Mononuclear cell (primary cell): ENCODE results near the gene CTDP1. TPM values are rescaled to one million over a fixed set of nuclear protein-coding genes. Genes with fewer than 3 reads are reported as not detected.

ENCODE experiments used
- H3K27me3 ChIP-seq: 2 replicates; pipeline ENCODE4 v1.6.0; 2011; ENCODE audit warnings: low read length, control low read depth; ENCODE audit not compliant: insufficient read depth
- H3K4me1 ChIP-seq: 2 replicates; pipeline ENCODE4 v1.5.1; 2011; ENCODE audit warnings: mild to moderate bottlenecking, low read length, control low read depth; ENCODE audit not compliant: insufficient read depth
- H3K4me3 ChIP-seq: 2 replicates; pipeline ENCODE4 v1.5.1; 2011; ENCODE audit warnings: mild to moderate bottlenecking, low read length, moderate library complexity
- H3K9me3 ChIP-seq: 2 replicates; pipeline ENCODE4 v1.5.1; 2011; ENCODE audit warnings: low read depth, mild to moderate bottlenecking, control low read depth, low read length
- total RNA-seq: library from RNA; depleted of rRNA; stranded (reverse); fragments of >200 nt; gene quantifications from one replicate; pipeline ENCODE4 v1.2.3, GENCODE V29; 2012

CTDP1 gene
- total RNA-seq, 1 donor, result 34.8 TPM

DNA sequence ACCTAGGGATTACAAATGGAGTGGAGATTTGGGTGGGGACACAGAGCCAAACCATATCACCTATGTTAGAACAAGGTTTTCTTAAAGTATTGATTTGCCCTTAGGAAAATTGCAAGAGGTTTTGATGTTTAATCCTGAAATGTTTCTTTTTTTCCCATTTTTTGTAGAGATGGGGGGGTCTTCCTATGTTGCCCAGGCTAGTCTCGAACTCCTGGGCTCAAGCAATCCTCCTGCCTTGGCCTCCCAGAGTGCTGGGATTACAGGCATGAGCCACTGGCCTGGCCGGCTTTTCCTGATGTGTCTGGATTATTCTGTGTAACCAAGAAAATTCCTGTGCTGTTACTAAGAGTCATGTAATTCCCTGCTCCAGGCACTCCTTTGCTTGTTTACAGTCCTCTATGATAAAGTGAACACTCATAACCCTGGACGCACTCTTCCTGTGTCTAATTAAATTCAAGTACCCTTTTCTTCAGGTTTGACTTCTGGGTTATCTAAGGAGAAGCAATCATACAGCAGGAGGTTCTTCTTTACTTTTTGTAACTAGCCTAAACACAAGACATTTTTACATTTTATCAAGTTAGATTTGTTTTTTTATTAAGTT, 15.0 kb upstream of the CTDP1 start:
- Histone ChIP-seq H3K27me3 (no peaks in the 10 kb centered on the region), H3K4me3 (no peak overlapping the region), H3K4me1 (no peaks in the 10 kb centered on the region), H3K9me3 (no peaks in the 10 kb centered on the region)

DNA sequence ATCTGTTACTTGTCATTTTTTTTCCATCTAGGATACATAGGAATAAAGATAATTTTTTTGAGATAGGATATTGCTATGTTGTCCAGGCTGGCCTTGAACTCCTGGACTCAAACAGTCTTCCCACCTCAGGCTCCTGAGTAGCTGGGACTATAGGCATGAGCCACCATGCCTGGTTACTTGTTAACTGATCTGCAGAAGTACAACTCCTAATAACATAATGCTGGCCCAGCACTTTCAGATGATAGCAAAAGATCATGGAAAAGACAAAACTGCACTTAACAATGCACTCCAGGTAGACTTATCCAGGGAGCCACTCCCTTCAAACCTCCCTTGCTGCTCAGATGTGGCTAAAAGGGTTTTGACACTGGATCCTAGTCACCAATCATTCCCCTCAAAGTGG, 11.4 kb upstream of the CTDP1 start:
- Histone ChIP-seq H3K4me3 (no peak overlapping the region), H3K9me3 (no peaks in the 10 kb centered on the region)

DNA sequence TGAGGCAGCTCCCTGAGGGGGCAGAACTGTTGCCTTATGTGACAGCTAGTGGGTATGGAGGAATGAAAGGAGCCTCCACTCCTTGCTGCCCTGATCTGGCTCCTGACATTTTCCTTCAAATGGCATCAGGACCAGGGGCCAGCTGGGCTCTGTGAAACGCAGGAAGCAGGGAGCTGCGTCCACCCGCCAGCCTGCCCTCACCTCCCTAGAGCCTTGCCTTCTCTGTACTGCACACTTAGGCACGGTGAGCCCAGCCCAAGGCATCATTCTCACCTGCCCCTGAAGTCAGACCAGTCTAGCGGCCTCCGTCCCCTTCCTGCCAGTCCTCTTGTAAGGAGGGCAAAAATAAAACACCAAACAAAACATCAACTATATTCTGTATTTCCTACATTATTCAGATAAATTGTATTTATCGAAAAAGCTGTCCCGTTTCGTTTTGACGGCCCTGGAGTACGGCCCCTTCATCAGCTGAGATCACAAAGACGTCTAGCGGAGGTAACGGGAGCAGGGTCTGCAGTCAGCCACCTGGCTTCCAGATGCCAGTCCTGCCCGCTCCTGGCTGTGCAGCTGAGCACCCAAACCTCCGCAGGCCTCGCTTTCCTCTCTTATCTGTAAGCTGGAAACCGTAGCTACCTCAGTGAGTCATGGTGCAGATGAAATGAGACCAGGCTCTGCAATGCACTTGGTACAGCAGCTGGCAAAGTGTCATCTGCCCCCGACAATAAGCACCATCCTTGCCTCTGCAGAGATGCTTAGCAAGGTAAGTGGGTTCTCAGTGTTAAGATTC, 6.9 kb upstream of the CTDP1 start:
- Histone ChIP-seq H3K4me1 (peaks cover 4% of the 10 kb centered on the region), H3K4me3 (no peak overlapping the region), H3K27me3 (no peaks in the 10 kb centered on the region), H3K9me3 (no peaks in the 10 kb centered on the region)

More for the DNA sequence above, 11.4 kb upstream of the CTDP1 start:
- Histone ChIP-seq H3K4me1 (no peaks in the 10 kb centered on the region), H3K27me3 (no peaks in the 10 kb centered on the region)

DNA sequence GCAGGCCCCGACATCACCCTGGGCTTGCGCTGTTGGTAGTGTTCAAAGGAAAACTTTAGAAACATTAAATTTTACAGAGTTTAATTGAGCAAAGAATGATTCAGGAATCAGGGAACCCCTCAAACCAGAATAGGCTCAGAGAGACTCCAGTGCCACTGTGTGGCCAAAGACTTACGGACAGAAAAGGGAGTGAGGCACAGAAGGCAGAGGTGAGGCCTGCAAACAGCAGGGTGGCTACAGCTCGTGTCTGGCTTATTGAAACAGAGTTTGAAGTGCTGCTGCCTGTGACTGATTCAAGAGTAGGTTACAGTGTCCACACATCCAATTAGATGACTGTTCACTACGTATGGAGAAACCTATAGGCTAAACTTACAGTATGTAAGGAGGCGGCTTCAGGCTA, 2.4 kb upstream of the CTDP1 start:
- Histone ChIP-seq H3K4me3 (no peak overlapping the region), H3K9me3 (no peaks in the 10 kb centered on the region), H3K4me1 (peaks cover 36% of the 10 kb centered on the region), H3K27me3 (no peaks in the 10 kb centered on the region)

DNA sequence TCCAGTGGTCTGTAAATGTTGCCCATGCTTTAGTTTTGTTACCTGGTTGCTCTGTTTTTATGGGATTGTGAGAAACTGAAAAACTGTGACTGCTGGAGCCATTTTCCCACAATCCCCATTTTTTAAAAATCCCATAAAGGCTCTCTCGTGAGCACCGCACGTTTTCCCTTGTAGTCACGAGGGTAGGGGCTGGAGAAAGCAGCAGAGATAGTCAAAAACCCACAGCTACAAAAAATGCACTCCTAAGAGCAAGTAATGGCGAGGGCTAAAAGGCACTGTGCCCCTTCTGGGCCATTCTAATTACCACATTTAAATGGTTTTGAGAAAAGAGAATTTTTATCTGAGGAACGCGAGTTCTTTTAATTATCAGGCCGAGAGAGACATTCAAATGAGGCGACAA, 1.8 kb upstream of the CTDP1 start:
- Histone ChIP-seq H3K4me3 (no peak overlapping the region), H3K9me3 (no peaks in the 10 kb centered on the region), H3K27me3 (no peaks in the 10 kb centered on the region), H3K4me1 (peaks cover 42% of the 10 kb centered on the region)

DNA sequence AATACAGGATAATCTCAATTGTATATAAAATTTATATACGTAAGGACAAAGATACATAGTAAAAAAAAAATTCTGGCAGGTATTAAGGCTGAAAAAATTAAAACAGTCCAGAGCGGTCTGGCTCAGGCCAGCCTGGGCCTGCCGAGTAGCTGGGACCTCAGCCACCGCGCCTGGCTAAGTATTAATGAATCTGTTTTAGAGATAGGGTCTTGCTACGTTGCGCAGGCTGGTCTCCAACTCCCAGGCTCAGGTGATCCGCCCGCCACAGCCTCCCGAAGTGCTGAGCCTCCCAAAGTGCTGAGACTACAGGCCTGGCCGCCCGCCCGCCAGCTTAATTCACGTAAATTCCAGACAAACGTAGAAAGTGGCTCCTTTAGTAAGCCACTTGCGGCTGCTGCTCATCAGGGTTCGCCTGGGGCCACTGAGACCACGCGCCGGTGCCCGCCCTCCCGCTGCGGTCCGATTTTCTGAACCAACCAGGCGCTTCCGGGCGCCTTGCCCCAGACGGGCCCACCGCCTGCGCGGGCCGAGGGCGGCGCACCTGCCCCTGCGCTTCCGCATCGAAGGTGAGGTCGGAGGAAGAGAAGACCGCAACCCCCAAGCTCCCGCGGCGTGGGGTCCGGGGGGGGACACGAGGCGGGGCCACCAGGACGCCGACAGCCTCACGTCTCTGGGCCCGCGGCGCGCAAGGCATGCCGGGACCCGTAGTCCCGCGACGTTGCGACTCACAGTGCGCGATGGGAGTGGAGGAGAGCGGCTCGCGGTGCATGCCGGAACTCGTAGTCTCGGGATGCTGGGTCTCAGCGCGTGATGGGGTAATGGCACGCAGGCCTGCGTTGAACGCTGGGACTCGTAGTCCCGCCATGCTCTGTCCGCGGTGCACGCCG, 695 bp upstream of the CTDP1 start:
- no peaks in the 10 kb centered on the region for H3K9me3 ChIP-seq
- H3K27me3 ChIP-seq, result no peaks in the 10 kb centered on the region
- peaks cover 53% of the 10 kb centered on the region for H3K4me1 ChIP-seq
- peak overlapping the region; percentile 86 for H3K4me3 ChIP-seq

DNA sequence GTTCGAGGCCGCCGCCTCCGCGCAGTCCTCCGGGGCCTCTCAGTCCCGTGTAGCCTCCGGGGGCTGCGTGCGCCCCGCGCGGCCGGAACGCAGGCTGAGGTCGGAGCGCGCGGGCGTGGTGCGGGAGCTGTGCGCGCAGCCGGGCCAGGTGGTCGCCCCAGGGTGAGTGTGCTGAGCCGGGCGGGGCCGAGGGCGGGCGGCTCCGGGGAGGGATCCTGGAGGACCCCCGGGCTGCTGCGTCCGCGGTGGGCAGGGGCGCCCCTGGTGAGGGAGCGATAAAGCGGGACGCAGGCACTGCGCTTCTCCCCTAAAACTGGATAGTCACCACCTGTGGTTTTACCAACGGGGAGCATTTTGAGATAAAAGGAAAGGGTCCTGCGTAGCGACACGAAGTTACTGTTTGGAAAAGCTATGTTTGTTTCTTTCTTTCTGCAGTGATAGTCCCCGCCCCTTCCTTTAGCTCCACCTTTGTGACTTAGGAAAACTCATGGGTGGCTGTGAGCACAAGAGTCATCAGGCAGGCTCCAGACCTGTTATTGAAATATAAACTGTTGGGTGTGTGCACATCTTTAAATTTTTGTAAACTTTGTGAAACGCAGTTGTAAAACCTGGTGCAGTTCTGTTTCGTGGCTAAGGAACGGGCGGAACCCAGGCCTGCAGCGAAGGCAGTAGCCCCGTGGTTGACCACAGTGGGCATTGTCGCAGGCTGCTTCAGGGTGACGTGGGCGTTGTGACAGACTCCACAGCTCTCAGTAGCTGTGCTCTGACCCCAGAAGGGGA, 687 bp downstream of the CTDP1 start:
- peak overlapping the region; percentile 86 for H3K4me3 ChIP-seq
- H3K9me3 ChIP-seq, result no peaks in the 10 kb centered on the region
- no peaks in the 10 kb centered on the region for H3K27me3 ChIP-seq
- peaks cover 65% of the 10 kb centered on the region for H3K4me1 ChIP-seq

DNA sequence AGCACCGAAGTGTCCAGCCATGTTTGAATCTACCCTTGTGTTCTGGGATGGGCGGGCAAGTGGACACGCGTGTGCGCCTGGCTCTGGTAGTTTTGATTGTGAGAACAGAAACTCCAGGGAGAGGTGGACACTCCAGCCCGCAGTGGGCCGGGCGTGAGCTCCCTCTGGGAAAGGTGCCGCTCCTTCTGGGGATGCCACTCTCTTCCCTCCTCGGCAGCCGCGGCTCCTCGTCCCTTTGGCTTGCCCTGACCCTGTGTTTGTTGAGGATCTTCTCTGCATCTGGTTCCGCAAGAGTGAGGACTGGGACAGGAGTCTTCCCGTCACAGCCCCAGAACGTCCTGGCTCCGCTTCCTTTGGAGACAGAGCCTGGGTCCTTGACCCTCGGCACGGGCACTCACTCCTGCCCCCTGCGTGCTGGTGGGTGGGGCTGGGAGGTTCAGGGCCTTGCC, 1.3 kb downstream of the CTDP1 start:
- peak overlapping the region; percentile 86 for H3K4me3 ChIP-seq

DNA sequence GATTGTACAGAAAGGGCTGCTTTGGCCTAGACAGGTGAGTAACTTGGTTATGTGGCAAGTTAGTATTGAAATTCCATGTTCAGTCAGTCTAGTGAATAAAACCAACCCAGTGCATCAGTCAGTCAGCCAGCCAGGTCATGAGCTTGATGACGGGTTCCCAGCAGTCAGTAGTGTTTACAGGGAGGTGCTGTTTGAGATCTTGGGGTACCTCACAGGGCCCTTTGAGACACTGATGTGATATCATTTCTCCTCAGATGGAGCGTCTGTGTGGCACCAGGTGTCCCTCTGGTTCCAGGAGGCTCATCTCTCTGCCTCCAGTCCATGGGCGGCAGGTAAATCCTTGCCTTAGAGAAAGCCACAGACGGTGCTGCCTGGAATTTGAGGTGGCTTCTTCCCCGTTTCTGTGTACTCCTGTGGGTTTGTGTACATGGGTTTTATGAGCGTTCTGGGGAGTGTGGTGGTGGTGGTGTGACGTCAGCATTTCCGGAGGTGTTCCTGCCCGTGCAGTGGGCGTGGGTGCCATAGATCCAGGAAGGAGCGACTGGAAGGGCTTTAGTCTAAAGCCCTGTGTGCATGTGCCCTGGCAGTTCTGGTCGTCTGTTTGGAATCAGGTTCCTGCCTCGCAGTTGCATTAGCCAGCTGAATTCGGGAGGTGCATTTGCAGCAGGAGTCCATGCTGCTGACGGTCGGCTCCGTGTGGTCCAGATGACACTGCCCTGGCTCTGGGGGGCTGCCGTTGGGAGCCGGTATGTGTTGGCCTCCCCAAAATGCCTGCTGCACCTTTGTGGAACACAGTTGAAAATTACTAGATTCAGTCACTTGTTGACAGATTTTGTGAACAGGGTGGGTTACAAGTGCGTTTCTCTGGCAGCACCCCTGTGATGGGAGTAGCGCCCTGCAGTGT, 2.1 kb downstream of the CTDP1 start:
- Histone ChIP-seq H3K27me3 (no peaks in the 10 kb centered on the region), H3K4me1 (peaks cover 69% of the 10 kb centered on the region), H3K9me3 (no peaks in the 10 kb centered on the region), H3K4me3 (no peak overlapping the region)

More for the DNA sequence above, 1.3 kb downstream of the CTDP1 start:
- H3K9me3 ChIP-seq, result no peaks in the 10 kb centered on the region
- peaks cover 69% of the 10 kb centered on the region for H3K4me1 ChIP-seq
- no peaks in the 10 kb centered on the region for H3K27me3 ChIP-seq

DNA sequence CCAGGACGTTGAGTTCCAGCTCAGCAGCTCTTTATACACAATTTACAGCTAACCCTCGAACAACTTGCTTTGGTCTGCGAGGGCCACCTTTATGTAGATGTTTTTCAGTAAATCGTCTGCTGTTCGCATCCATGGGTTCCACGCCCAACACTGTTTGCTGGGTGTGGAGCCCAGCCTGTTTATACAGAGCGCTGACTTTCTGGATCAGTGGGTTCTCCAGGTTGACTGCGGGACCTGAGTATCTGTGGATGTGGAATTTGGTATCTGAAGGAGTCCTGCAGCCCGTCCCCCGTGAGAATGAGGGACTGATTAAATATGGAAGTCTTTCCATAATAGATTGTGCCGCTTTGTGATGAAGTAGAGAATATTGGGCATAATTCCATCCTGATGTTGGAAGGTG, 2.9 kb downstream of the CTDP1 start:
- Histone ChIP-seq H3K27me3 (no peaks in the 10 kb centered on the region), H3K4me3 (no peak overlapping the region)

DNA sequence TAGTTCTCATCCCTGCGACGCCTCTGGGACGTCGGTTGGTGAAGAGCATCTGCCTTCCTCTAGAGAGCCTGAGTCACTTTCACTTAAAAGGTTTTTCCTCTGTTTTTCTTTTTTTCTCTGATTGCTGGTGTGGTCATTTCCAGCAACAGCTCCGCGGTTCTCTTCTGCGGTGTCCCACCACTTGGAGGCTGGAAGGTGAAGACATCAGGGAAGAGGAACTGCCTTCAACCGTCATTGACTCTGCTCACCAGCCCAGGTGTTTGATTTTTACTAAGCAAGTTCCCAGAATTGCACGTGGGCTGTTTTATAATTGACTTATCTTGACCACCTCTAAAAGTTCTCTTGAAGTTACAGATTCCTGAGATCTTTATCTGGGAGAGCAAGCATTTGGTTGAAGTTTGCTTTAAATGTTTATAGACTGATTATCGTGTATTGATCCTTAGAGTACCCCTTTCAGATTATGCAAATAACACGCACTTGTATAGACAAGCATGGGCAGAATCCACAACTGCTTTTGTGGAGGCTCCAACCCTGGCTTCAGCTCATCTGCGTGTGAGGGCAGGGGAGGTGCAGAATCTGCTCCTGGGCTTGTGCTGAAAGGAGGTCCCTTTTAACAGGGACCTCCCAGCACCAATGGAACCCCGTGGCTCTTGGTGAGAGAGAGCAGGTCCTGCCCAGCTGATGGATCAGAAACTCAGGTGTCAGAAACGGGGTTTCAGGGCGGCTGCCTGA, 3.5 kb downstream of the CTDP1 start:
- H3K9me3 ChIP-seq, result no peaks in the 10 kb centered on the region
- H3K4me1 ChIP-seq, result peaks cover 61% of the 10 kb centered on the region
- H3K27me3 ChIP-seq, result no peaks in the 10 kb centered on the region
- no peak overlapping the region for H3K4me3 ChIP-seq

More for the DNA sequence above, 2.9 kb downstream of the CTDP1 start:
- Histone ChIP-seq H3K4me1 (peaks cover 67% of the 10 kb centered on the region), H3K9me3 (no peaks in the 10 kb centered on the region)

DNA sequence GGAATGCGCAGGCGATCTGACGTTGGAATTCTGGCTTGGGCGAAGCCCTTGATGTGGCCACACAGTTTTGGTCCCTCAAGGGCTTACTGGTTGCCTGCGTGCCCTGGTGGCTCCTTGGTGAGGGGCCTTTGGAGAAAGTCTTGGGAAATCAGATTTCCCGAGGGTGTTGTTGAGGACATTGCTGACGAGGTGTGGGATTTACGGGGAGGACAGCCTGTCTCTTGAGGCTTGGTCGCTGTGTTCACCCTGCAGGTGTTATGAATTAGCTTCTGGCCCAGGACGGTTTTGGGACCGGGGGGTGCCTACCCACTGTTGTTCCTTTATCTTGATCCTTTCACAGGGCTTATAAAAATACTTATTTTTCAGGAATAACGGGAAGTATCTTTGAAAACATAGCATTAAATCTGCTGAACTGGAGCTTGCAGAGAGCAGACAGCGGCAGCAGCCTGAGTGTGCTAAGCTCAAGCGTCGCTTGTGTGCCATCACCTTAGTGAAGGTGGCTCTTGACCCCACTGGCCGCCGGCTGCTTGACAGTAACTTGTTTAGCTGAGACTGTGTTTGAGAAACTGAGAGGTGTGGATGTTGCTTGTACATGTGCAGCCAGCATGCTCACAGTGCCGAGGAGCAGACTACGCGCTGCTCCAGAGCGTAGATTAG, 4.2 kb downstream of the CTDP1 start:
- no peaks in the 10 kb centered on the region for H3K9me3 ChIP-seq
- H3K4me3 ChIP-seq, result no peak overlapping the region
- H3K27me3 ChIP-seq, result no peaks in the 10 kb centered on the region
- peaks cover 54% of the 10 kb centered on the region for H3K4me1 ChIP-seq

DNA sequence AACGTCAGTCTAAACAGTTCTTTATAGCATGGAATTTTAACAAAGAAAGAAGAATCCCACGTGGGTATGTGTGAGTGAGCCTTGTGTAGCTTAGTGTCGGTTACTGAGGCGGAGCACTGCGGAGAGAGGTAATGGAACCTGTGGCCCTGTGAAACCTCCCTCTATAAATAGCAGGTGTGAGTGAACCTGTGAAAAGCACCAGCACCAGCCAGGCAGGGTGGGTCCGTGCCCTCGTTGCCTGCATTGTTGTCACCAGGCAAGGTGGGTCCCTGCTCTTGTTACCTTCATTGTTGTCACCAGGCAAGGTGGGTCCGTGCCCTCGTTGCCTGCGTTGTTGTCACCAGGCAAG, 4.7 kb downstream of the CTDP1 start:
- peaks cover 54% of the 10 kb centered on the region for H3K4me1 ChIP-seq
- H3K4me3 ChIP-seq, result no peak overlapping the region
- no peaks in the 10 kb centered on the region for H3K27me3 ChIP-seq
- no peaks in the 10 kb centered on the region for H3K9me3 ChIP-seq
